Measurements from ENCODE around the gene HLCS. TPM values are rescaled to one million over a fixed set of nuclear protein-coding genes. Genes with fewer than 3 reads are reported as not detected.

The HLCS gene
- total and polyA plus RNA-seq, 2 donors (not counting 1 experiment from before 2014, with no cell fraction given) = 23.1 to 40.0 TPM

DNA sequence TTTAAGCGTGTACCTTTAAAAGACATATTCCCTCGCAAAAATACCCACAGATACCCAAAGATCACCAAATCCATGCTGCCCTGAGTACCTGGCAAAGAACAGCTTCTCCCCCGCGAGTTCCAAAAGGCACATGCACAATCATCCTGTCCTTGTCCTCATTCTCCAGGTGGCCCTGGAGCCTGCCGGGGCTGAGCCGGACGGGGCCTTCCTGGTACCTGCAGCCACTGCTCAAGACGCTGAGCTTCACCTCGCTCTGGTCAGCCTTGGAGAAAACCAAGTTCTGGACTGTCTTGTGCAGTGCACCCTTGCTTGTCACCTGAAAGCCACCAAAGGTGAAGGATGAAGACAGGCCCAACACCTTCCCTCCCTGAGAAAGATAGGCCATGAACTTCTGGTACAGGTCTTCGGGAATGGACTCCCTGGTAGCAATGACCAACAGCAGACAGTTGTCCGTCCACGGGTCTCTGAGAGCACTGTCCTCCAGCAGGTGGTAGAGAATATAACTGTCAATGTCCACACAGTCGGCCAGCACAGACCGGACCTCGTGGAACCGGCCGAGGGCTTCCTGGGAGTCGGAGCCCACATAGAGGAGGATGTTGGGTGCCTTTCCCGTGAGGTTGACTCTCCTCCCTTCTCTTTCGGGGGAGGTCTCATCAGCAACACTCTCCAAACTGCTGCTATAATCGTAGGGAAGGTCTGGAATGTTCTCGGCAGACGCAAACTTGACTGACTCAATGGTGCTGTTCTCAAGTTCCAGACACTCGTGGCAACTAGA is 29.9 kb downstream of the HLCS start:
- no peak overlapping the region for H3K27ac ChIP-seq (ENCODE audit: insufficient read depth, low read length)
- H3K27me3 ChIP-seq (ENCODE audit: control insufficient read depth, insufficient read depth, low read length) = no peaks in the 10 kb centered on the region
- H3K36me3 ChIP-seq (ENCODE audit: control insufficient read depth, insufficient read depth, low read length) = peaks cover 3% of the 10 kb centered on the region
- no peak for TF ChIP-seq EZH2 (IDR thresholded peaks at IDR 0.05; ENCODE audit: low read length, missing control alignments)
- TF ChIP-seq, protein P1, sequence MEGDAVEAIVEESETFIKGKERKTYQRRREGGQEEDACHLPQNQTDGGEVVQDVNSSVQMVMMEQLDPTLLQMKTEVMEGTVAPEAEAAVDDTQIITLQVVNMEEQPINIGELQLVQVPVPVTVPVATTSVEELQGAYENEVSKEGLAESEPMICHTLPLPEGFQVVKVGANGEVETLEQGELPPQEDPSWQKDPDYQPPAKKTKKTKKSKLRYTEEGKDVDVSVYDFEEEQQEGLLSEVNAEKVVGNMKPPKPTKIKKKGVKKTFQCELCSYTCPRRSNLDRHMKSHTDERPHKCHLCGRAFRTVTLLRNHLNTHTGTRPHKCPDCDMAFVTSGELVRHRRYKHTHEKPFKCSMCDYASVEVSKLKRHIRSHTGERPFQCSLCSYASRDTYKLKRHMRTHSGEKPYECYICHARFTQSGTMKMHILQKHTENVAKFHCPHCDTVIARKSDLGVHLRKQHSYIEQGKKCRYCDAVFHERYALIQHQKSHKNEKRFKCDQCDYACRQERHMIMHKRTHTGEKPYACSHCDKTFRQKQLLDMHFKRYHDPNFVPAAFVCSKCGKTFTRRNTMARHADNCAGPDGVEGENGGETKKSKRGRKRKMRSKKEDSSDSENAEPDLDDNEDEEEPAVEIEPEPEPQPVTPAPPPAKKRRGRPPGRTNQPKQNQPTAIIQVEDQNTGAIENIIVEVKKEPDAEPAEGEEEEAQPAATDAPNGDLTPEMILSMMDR (conservative IDR thresholded peaks at IDR 0.05 in 1 of 2, IDR thresholded peaks at IDR 0.05 in 1 of 2; ENCODE audit: low read depth in 1 of 2, low read length in 2 of 2) = no peak
- no peak for DNase-seq (ENCODE audit: low read depth in 2 of 2)
- H4K20me1 ChIP-seq (ENCODE audit: control insufficient read depth, extremely low read depth, insufficient read depth, low read length) = no peaks in the 10 kb centered on the region
- no peaks in the 10 kb centered on the region for H3K79me2 ChIP-seq (ENCODE audit: control insufficient read depth, insufficient read depth, low read length)
- H3K9ac ChIP-seq (ENCODE audit: insufficient read depth, low read length) = no peak overlapping the region
- peaks cover 2% of the 10 kb centered on the region for H3K4me1 ChIP-seq (ENCODE audit: control insufficient read depth, extremely low read depth, insufficient read depth, low read length)
- H3K4me3 ChIP-seq (replicated peaks in 1 of 4; ENCODE audit: control extremely low read depth in 1 of 4, insufficient read depth in 1 of 4, low read depth in 3 of 4, low read length in 4 of 4) = no peak overlapping the region
- no peak overlapping the region for H2AFZ ChIP-seq (ENCODE audit: low read length)
- no peak overlapping the region for H3K4me2 ChIP-seq (ENCODE audit: extremely low read depth, insufficient read depth, low read length)
- H3K9me3 ChIP-seq (ENCODE audit: control insufficient read depth, insufficient read depth, low read depth, low read length) = no peaks in the 10 kb centered on the region

DNA sequence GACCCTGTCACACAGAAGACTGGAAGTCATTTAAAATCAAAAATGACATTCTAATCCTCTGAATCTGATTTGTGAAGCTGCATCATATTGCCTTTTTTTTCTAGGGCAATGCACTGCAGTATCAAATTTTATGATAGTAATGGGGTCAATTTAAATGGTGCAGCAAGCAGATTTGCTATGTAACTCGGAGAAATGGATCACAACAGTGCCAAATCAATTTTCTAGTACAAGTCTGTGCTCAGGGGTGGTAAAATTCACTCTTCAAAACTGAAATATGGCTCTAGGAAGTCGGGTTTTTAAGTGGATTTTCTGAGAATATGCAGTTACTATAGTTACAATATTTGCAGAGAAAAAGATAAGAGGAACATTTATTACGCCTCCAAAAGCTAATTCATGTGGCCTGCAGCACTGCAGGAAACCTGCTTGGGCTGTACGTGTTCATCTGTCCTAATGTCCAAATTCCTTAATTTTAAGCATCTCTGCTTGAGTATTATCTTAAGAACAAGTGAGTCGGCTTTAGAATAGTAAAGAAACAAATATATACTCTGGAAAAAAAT is 31.5 kb downstream of the HLCS start:
- no peak overlapping the region for H3K9ac ChIP-seq (ENCODE audit: insufficient read depth, low read length)
- peaks cover 2% of the 10 kb centered on the region for H3K4me1 ChIP-seq (ENCODE audit: control insufficient read depth, extremely low read depth, insufficient read depth, low read length)
- no peak for DNase-seq (ENCODE audit: low read depth in 2 of 2)
- H3K4me2 ChIP-seq (ENCODE audit: extremely low read depth, insufficient read depth, low read length) = no peak overlapping the region
- no peaks in the 10 kb centered on the region for H4K20me1 ChIP-seq (ENCODE audit: control insufficient read depth, extremely low read depth, insufficient read depth, low read length)
- H3K9me3 ChIP-seq (ENCODE audit: control insufficient read depth, insufficient read depth, low read depth, low read length) = no peaks in the 10 kb centered on the region
- peaks cover 3% of the 10 kb centered on the region for H3K36me3 ChIP-seq (ENCODE audit: control insufficient read depth, insufficient read depth, low read length)
- TF ChIP-seq EZH2 (IDR thresholded peaks at IDR 0.05; ENCODE audit: low read length, missing control alignments) = no peak
- TF ChIP-seq, protein P1 (conservative IDR thresholded peaks at IDR 0.05 in 1 of 2, IDR thresholded peaks at IDR 0.05 in 1 of 2; ENCODE audit: low read depth in 1 of 2, low read length in 2 of 2) = no peak
- H2AFZ ChIP-seq (ENCODE audit: low read length) = no peak overlapping the region
- no peak overlapping the region for H3K27ac ChIP-seq (ENCODE audit: insufficient read depth, low read length)
- no peak overlapping the region for H3K4me3 ChIP-seq (replicated peaks in 1 of 4; ENCODE audit: control extremely low read depth in 1 of 4, insufficient read depth in 1 of 4, low read depth in 3 of 4, low read length in 4 of 4)
- no peaks in the 10 kb centered on the region for H3K27me3 ChIP-seq (ENCODE audit: control insufficient read depth, insufficient read depth, low read length)
- H3K79me2 ChIP-seq (ENCODE audit: control insufficient read depth, insufficient read depth, low read length) = no peaks in the 10 kb centered on the region

DNA sequence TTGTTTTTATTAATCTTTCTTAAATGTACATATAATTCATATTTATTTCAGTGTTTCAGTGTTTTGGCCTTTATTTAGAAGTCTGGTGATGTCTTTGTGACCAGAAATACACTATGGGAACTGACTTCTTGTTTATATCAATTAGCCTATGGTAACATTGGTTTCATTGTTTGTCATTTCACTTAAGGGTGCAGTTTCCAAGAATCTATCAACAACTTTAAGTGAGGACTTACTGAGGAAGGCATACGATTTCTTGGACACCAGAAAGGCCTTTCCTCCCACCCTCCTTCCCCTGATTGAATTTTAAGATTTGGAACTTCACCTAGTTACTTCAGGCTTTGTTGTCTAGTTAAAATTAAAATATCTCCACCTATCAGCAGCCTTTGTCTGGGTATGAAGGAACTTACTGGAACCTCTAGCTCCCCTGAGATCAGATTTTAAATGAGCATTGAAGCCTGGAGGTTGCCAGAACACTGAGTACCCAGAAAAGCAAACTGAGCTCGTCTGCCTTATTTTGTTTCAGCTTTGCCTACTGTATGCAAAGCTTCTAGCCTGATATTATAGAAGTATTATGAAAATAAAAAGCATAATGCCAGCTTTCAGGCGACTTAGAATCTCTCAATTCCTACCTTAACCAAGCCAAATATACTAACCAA is 34.2 kb downstream of the HLCS start:
- Histone ChIP-seq H3K4me2 (ENCODE audit: extremely low read depth, insufficient read depth, low read length) (no peak overlapping the region), H3K36me3 (ENCODE audit: control insufficient read depth, insufficient read depth, low read length) (peaks cover 3% of the 10 kb centered on the region), H3K9ac (ENCODE audit: insufficient read depth, low read length) (no peak overlapping the region), H4K20me1 (ENCODE audit: control insufficient read depth, extremely low read depth, insufficient read depth, low read length) (no peaks in the 10 kb centered on the region), H3K27ac (ENCODE audit: insufficient read depth, low read length) (no peak overlapping the region), H3K27me3 (ENCODE audit: control insufficient read depth, insufficient read depth, low read length) (no peaks in the 10 kb centered on the region), H2AFZ (ENCODE audit: low read length) (no peak overlapping the region), H3K79me2 (ENCODE audit: control insufficient read depth, insufficient read depth, low read length) (no peaks in the 10 kb centered on the region), H3K4me1 (ENCODE audit: control insufficient read depth, extremely low read depth, insufficient read depth, low read length) (peaks cover 2% of the 10 kb centered on the region), H3K9me3 (ENCODE audit: control insufficient read depth, insufficient read depth, low read depth, low read length) (no peaks in the 10 kb centered on the region), H3K4me3 (replicated peaks in 1 of 4; ENCODE audit: control extremely low read depth in 1 of 4, insufficient read depth in 1 of 4, low read depth in 3 of 4, low read length in 4 of 4) (no peak overlapping the region)
- no peak for DNase-seq (ENCODE audit: low read depth in 2 of 2)
- TF ChIP-seq, protein P1 (conservative IDR thresholded peaks at IDR 0.05 in 1 of 2, IDR thresholded peaks at IDR 0.05 in 1 of 2; ENCODE audit: low read depth in 1 of 2, low read length in 2 of 2) = no peak
- no peak for TF ChIP-seq EZH2 (IDR thresholded peaks at IDR 0.05; ENCODE audit: low read length, missing control alignments)
